ENCODE measurements around the gene FZR1.

Gene FZR1

DNA sequence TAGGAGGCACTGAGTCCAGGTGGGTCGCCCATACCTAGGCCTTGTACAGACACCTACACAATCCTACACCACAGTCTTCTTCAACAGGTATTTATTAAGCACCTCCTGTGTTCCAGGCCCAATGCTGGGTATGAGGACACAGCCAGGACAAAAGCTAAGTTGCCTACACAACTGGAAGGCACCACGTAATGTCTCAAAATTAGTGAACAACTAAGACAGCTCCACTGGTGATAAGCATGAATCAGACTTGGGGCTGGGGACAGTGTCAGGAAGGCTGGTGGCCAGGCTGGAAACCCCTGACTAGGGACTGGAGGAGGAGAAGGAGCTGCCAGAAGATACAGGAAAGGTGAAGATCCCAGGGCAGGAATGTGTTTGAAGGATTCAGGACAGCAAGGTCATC, 28.2 kb upstream of the FZR1 start:
- no peaks in the 10 kb centered on the region for H3K9me3 Mint-ChIP-seq
- TF ChIP-seq, protein P1, sequence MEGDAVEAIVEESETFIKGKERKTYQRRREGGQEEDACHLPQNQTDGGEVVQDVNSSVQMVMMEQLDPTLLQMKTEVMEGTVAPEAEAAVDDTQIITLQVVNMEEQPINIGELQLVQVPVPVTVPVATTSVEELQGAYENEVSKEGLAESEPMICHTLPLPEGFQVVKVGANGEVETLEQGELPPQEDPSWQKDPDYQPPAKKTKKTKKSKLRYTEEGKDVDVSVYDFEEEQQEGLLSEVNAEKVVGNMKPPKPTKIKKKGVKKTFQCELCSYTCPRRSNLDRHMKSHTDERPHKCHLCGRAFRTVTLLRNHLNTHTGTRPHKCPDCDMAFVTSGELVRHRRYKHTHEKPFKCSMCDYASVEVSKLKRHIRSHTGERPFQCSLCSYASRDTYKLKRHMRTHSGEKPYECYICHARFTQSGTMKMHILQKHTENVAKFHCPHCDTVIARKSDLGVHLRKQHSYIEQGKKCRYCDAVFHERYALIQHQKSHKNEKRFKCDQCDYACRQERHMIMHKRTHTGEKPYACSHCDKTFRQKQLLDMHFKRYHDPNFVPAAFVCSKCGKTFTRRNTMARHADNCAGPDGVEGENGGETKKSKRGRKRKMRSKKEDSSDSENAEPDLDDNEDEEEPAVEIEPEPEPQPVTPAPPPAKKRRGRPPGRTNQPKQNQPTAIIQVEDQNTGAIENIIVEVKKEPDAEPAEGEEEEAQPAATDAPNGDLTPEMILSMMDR (IDR thresholded peaks at IDR 0.05): no peak

DNA sequence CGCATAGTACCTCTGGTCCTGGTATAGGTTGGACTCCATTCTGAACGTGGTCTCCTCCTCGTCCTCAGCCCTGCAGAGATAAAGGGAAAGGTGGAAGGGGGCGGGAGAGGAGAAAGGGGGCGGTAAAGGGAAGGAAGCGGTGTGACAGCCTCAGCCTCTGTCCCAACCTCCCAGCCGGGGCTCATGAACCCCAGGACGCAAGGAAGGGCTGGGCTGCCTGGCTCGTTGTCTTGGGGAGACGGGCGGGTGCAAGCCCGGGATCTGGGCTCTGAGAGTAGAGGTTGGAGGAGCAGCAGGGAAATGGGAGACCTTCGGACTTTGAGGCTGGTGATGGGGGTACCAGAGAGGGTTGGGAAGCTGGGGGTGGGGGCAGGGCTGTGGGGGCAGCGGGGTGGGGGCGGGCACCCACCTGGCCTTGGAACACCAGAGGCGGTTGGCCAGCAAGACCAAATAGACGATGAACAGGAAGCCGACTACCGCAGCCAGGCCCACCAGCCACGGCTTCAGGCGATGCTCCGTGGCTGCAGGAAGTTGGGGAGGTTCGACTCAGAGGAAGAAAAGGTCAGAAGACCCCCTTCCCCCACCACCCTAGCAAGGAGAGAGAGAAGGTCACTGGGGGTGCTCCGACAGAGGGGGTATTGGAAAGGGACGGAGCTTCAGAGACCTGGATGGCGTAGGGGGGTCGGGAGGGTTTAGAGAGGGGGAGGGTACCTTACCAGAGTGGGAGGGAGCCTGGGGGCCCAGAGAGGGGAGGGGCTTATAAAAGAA, 27.5 kb upstream of the FZR1 start:
- Mint-ChIP-seq H3K27me3 (ENCODE audit: low read depth, poor library complexity) (peaks cover 34% of the 10 kb centered on the region), H3K36me3 (ENCODE audit: low read depth) (no peaks in the 10 kb centered on the region), H3K9me3 (no peaks in the 10 kb centered on the region), H3K4me3 (no peak overlapping the region), H3K27ac (no peak overlapping the region), H3K4me1 (peaks cover 28% of the 10 kb centered on the region)
- TF ChIP-seq, protein P1 (IDR thresholded peaks at IDR 0.05): no peak
- DNase-seq: no peak

More for the DNA sequence above, 28.2 kb upstream of the FZR1 start:
- Mint-ChIP-seq H3K27ac (no peak overlapping the region), H3K36me3 (ENCODE audit: low read depth) (no peaks in the 10 kb centered on the region), H3K4me1 (peaks cover 29% of the 10 kb centered on the region), H3K4me3 (no peak overlapping the region), H3K27me3 (ENCODE audit: low read depth, poor library complexity) (peaks cover 41% of the 10 kb centered on the region)
- no peak for DNase-seq

DNA sequence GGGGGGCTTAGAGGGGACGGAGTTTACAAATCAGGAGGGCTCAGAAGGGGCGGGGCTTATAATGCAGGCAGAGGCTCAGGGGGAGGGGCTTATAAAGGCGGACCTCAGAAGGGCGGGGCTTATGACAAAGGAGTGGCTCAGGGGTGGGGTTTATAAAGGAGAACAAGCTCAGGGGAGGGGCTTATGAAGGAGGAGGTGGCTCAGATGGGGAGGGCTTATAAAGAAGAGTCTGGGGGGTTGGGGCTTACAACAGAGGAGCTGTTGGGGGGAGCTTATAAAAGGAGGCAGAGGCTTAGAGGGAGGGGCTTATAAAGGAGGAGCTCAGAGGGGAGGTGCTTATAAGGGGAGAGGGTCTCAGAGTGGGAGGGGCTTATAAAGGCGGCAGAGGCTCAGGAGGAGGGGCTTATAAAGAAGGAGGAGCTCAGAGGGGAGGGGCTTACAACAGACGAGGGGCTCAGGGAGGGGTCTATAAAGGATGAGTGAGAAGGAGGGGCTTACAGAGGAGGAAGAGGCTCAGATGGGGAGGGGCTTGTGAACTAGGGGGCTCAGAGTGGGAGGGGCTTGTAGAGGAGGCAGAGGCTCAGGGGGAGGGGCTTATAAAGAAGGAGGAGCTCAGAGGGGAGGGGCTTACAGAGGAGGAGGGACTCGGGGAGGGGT, 26.8 kb upstream of the FZR1 start:
- Mint-ChIP-seq H3K9me3 (no peaks in the 10 kb centered on the region), H3K4me1 (peaks cover 24% of the 10 kb centered on the region), H3K4me3 (no peak overlapping the region), H3K27me3 (ENCODE audit: low read depth, poor library complexity) (peaks cover 32% of the 10 kb centered on the region), H3K36me3 (ENCODE audit: low read depth) (no peaks in the 10 kb centered on the region), H3K27ac (no peak overlapping the region)
- DNase-seq: peak; percentile 41
- TF ChIP-seq, protein P1 (IDR thresholded peaks at IDR 0.05): no peak

DNA sequence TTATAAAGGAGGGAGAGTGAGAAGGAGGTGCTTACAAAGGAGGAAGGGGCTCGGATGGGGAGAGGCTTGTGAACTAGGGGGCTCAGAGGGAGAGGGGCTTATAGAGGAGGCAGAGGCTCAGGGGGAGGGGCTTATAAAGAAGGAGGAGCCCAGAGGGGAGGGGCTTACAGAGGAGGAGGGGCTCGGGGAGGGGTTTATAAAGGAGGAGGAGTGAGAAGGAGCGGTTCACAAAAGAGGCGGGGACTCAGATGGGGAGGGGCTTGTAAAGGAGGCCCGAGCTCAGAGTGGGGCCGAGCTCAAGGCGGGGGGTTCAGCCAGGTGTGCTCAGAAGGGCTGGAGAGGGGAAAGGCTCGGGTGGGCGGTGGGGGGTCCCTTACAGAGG, 26.3 kb upstream of the FZR1 start:
- peaks cover 34% of the 10 kb centered on the region for H3K27me3 Mint-ChIP-seq (ENCODE audit: low read depth, poor library complexity)
- H3K4me1 Mint-ChIP-seq: peaks cover 24% of the 10 kb centered on the region
- TF ChIP-seq, protein P1 (IDR thresholded peaks at IDR 0.05): no peak
- no peak overlapping the region for H3K27ac Mint-ChIP-seq
- H3K36me3 Mint-ChIP-seq (ENCODE audit: low read depth): no peaks in the 10 kb centered on the region
- no peaks in the 10 kb centered on the region for H3K9me3 Mint-ChIP-seq
- peak; percentile 39 for DNase-seq
- no peak overlapping the region for H3K4me3 Mint-ChIP-seq

DNA sequence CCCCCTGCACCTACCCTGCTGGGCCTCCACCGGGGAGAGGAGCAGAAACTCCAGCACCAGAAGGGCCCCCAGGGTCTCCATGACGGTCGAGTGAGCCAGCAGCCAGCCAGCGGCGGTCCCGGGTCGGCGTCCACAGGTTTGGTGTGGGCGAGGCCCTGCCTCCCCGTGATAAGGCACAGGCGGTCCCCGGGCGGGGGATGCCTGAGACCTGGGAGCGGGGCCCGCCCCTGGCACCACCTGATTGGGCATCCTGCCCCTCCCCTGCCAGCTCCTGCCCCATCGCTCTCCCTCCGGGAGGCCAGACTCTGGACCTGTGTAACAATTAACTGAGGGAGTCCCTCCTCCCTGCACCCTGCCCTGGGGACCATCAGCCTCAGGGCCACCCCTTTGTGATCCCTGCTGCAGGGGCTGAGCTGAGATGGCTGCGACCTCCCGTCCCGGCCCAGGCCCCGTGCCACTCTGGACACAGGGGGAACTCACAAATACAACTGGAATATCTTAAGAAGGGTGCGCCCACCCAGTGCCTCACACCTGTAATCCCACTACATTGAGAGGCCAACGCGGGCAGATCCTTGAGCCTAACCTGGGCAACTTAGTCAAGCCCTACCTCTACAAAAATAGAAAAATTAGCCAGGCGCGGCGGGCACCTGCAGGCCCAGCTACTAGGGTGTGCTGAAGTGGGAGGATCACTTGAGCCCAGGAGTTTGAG, 25.6 kb upstream of the FZR1 start, which contains the start of gene SMIM24:
SMIM24 (minus strand) TSS at position 143 of the 709 bp plus-strand sequence; CDS start at position 81, 62 bp downstream.
- TF ChIP-seq, protein P1 (IDR thresholded peaks at IDR 0.05): no peak
- peaks cover 24% of the 10 kb centered on the region for H3K4me1 Mint-ChIP-seq
- peaks cover 38% of the 10 kb centered on the region for H3K27me3 Mint-ChIP-seq (ENCODE audit: low read depth, poor library complexity)
- H3K27ac Mint-ChIP-seq: no peak within 1 kb of the TSS
- H3K36me3 Mint-ChIP-seq (ENCODE audit: low read depth): no peaks in the 10 kb centered on the region
- no peaks in the 10 kb centered on the region for H3K9me3 Mint-ChIP-seq
- DNase-seq: no peak
- H3K4me3 Mint-ChIP-seq: no peak within 1 kb of the TSS

All from nephron progenitor cell (in vitro differentiated cells).